OCI-LY1 (cell line): ENCODE data around the gene RANBP17.

Experiments used
- H2AFZ ChIP-seq: fragments of 200-600 bp; sonication (generic), shearing (Covaris generic); 2 replicates; pipeline ENCODE4 v1.6.0; 2014; ENCODE audit warnings: antibody characterized with exemption, mild to moderate bottlenecking, low read length
- H3F3A ChIP-seq: fragments of 200-600 bp; sonication (generic), shearing (Covaris generic); 2 replicates; pipeline ENCODE4 v1.6.0; 2014; ENCODE audit warnings: mild to moderate bottlenecking, antibody characterized with exemption, low read length, moderate library complexity; ENCODE audit not compliant: insufficient read depth
- H3K27ac ChIP-seq: fragments of 200-600 bp; sonication (generic); 2 replicates; pipeline ENCODE4 v1.5.1; 2014; ENCODE audit warnings: low read length, mixed run types, mild to moderate bottlenecking, low read depth; ENCODE audit not compliant: poor library complexity, severe bottlenecking
- H3K27me3 ChIP-seq: fragments of 200-600 bp; sonication (generic); 2 replicates; pipeline ENCODE4 v1.6.0; 2014; ENCODE audit warnings: antibody characterized with exemption, mild to moderate bottlenecking, low read length, moderate library complexity; ENCODE audit not compliant: insufficient read depth
- H3K36me3 ChIP-seq: fragments of 200-600 bp; sonication (generic); 2 replicates; pipeline ENCODE4 v1.6.1; 2014; ENCODE audit warnings: mild to moderate bottlenecking, antibody characterized with exemption, low read length, moderate library complexity, mixed read lengths; ENCODE audit not compliant: insufficient read depth
- H3K4me1 ChIP-seq: fragments of 200-600 bp; sonication (generic); 2 replicates; pipeline ENCODE4 v1.5.1; 2014; ENCODE audit warnings: mild to moderate bottlenecking, low read length, moderate library complexity; ENCODE audit not compliant: insufficient read depth, severe bottlenecking
- H3K4me2 ChIP-seq: fragments of 200-600 bp; sonication (generic), shearing (Covaris generic); 2 replicates; pipeline ENCODE4 v1.6.1; 2014; ENCODE audit warnings: low read length
- H3K4me3 ChIP-seq: fragments of 200-600 bp; sonication (generic); 2 replicates; pipeline ENCODE4 v1.5.1; 2014; ENCODE audit warnings: low read length, low read depth, mild to moderate bottlenecking, mixed read lengths; ENCODE audit not compliant: poor library complexity, severe bottlenecking
- H3K79me2 ChIP-seq: fragments of 200-600 bp; shearing (Covaris generic); 2 replicates; pipeline ENCODE4 v1.6.1; 2016; ENCODE audit warnings: mixed run types, low read length, mixed read lengths; ENCODE audit not compliant: insufficient read depth
- H3K9ac ChIP-seq: fragments of 200-600 bp; sonication (generic), shearing (Covaris generic); 2 replicates; pipeline ENCODE4 v1.6.1; 2014; ENCODE audit warnings: mild to moderate bottlenecking, low read length, mixed read lengths
- H3K9me2 ChIP-seq: fragments of 200-600 bp; sonication (generic), shearing (Covaris generic); 2 replicates; pipeline ENCODE4 v1.6.1; 2014; ENCODE audit warnings: low read depth, mild to moderate bottlenecking, low read length, mixed read lengths
- H3K9me3 ChIP-seq: fragments of 200-600 bp; shearing (Covaris generic); 2 replicates; pipeline ENCODE4 v1.6.1; 2014; ENCODE audit warnings: low read length, mixed read lengths
- H4K20me1 ChIP-seq: fragments of 200-600 bp; sonication (generic), shearing (Covaris generic); 2 replicates; pipeline ENCODE4 v1.6.0; 2016; ENCODE audit warnings: mild to moderate bottlenecking, low read length; ENCODE audit not compliant: insufficient read depth
- EZH2 ChIP-seq: fragments of 200-600 bp; sonication (generic), shearing (Covaris generic); IDR thresholded peaks from 2 replicates; pipeline ENCODE4 v1.8.0; 2017; ENCODE audit warnings: borderline replicate concordance, mixed run types, mild to moderate bottlenecking, antibody characterized with exemption, low read length, moderate library complexity, mixed read lengths
- TF ChIP-seq, protein P1 (sequence below): fragments of 200-600 bp; sonication (generic), shearing (Covaris generic); IDR thresholded peaks from 2 replicates; pipeline ENCODE4 v1.5.1; 2017; ENCODE audit warnings: mild to moderate bottlenecking, antibody characterized with exemption, low read length, moderate library complexity, mixed read lengths

The RANBP17 gene

DNA sequence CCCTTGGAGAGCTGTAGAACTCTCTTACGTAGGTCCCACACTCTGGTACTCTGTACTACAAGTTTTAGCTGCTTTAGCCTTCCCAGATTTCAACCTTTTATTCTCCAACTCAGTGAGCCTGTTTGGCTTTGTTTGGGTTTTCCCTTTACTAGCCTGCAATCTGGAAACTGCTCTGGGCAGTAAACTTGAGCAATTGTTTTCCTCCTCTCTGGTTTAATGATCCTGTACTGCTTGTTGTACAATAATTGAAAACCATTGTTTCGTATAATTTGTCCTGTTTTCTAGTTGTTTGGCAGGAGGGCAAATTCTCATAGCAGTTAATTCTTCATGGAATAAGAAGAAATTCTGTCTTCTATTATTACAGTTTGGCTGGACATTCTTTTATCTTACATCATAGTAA, 384.4 kb downstream of the RANBP17 start:
- TF ChIP-seq, protein P1, sequence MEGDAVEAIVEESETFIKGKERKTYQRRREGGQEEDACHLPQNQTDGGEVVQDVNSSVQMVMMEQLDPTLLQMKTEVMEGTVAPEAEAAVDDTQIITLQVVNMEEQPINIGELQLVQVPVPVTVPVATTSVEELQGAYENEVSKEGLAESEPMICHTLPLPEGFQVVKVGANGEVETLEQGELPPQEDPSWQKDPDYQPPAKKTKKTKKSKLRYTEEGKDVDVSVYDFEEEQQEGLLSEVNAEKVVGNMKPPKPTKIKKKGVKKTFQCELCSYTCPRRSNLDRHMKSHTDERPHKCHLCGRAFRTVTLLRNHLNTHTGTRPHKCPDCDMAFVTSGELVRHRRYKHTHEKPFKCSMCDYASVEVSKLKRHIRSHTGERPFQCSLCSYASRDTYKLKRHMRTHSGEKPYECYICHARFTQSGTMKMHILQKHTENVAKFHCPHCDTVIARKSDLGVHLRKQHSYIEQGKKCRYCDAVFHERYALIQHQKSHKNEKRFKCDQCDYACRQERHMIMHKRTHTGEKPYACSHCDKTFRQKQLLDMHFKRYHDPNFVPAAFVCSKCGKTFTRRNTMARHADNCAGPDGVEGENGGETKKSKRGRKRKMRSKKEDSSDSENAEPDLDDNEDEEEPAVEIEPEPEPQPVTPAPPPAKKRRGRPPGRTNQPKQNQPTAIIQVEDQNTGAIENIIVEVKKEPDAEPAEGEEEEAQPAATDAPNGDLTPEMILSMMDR, result no peak
- no peak for TF ChIP-seq EZH2
- Histone ChIP-seq H4K20me1 (no peaks in the 10 kb centered on the region), H3K79me2 (no peaks in the 10 kb centered on the region), H3K4me1 (no peaks in the 10 kb centered on the region), H3K4me2 (no peak overlapping the region), H3F3A (no peaks in the 10 kb centered on the region), H3K27ac (no peak overlapping the region), H3K9ac (no peak overlapping the region), H3K36me3 (no peaks in the 10 kb centered on the region), H3K9me3 (no peaks in the 10 kb centered on the region), H3K9me2 (no peaks in the 10 kb centered on the region), H2AFZ (no peak overlapping the region), H3K4me3 (no peak overlapping the region), H3K27me3 (no peaks in the 10 kb centered on the region)

DNA sequence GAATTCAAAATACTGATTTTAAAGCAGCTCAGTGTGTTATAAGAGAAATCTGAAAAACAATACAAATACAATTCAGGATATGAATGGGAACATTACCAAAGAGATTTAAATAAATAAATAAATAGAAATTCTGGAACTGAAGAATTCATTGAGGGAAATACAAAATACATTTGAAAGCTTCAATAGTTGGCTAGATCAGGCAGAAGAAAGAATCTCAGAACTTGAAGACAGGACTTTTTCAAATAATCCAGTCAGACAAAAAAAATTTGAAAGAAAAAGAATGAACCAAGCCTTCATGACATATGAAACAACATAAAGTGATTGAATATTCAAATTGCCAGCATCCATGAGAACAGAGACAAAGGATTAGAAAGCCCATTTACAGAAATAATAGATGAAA, 387.6 kb downstream of the RANBP17 start:
- no peak for TF ChIP-seq EZH2
- TF ChIP-seq, protein P1, result no peak
- no peak overlapping the region for H3K4me3 ChIP-seq
- no peak overlapping the region for H3K4me2 ChIP-seq
- no peaks in the 10 kb centered on the region for H3K9me3 ChIP-seq
- H3K4me1 ChIP-seq, result no peaks in the 10 kb centered on the region
- H3K27me3 ChIP-seq, result no peaks in the 10 kb centered on the region
- no peaks in the 10 kb centered on the region for H3K79me2 ChIP-seq
- H4K20me1 ChIP-seq, result no peaks in the 10 kb centered on the region
- no peaks in the 10 kb centered on the region for H3K9me2 ChIP-seq
- no peaks in the 10 kb centered on the region for H3F3A ChIP-seq
- H3K27ac ChIP-seq, result no peak overlapping the region
- H3K9ac ChIP-seq, result no peak overlapping the region
- no peak overlapping the region for H2AFZ ChIP-seq
- H3K36me3 ChIP-seq, result no peaks in the 10 kb centered on the region

DNA sequence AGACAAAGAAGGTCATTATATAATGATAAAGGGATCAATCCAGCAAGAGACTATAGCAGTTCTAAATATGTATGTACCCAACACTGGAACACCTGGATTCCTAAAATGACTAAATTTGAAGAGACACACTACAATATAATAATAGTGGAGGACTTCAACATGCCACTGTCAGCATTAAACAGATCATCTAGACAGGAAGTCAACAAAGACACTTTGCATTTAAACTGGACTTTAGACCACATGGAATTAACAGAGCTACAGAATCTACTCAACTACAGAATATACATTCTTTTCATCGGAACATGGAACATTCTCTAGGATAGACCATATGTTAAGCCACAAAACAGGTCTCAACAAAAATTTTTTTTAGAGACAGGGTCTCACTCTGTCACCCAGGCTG, 388.9 kb downstream of the RANBP17 start:
- no peaks in the 10 kb centered on the region for H4K20me1 ChIP-seq
- no peaks in the 10 kb centered on the region for H3K27me3 ChIP-seq
- no peaks in the 10 kb centered on the region for H3K9me3 ChIP-seq
- H3K4me2 ChIP-seq, result no peak overlapping the region
- no peak overlapping the region for H2AFZ ChIP-seq
- H3K36me3 ChIP-seq, result no peaks in the 10 kb centered on the region
- H3K9ac ChIP-seq, result no peak overlapping the region
- no peaks in the 10 kb centered on the region for H3K79me2 ChIP-seq
- H3K4me3 ChIP-seq, result no peak overlapping the region
- no peaks in the 10 kb centered on the region for H3K9me2 ChIP-seq
- no peaks in the 10 kb centered on the region for H3F3A ChIP-seq
- TF ChIP-seq EZH2, result no peak
- TF ChIP-seq, protein P1, result no peak
- H3K27ac ChIP-seq, result no peak overlapping the region
- H3K4me1 ChIP-seq, result no peaks in the 10 kb centered on the region
